Measurements from ENCODE around the gene FBXO31.

FBXO31 gene

GRCh38 chr16:87339086-87339723 is 44.4 kb downstream of the FBXO31 start:
- no peak for DNase-seq

GRCh38 chr16:87338155-87338765 is 45.3 kb downstream of the FBXO31 start:
- DNase-seq, result no peak

GRCh38 chr16:87337262-87337771 is 46.3 kb downstream of the FBXO31 start:
- DNase-seq, result no peak

- DNase-seq, result no peak
Measured at GRCh38 chr16:87336434-87337240, 46.9 kb downstream of the FBXO31 start.

GRCh38 chr16:87335625-87336433 is 47.7 kb downstream of the FBXO31 start:
- no peak for DNase-seq

- DNase-seq, result no peak
Measured at GRCh38 chr16:87334651-87335624, 48.6 kb downstream of the FBXO31 start.

GRCh38 chr16:87333581-87334331 is 49.8 kb downstream of the FBXO31 start:
- no peak for DNase-seq

- DNase-seq, result no peak
Measured at GRCh38 chr16:87333101-87333500, 50.5 kb downstream of the FBXO31 start.

- DNase-seq, result no peak
Measured at GRCh38 chr16:87332150-87332549, 51.4 kb downstream of the FBXO31 start.

GRCh38 chr16:87331241-87331801 is 52.3 kb downstream of the FBXO31 start:
- DNase-seq, result no peak

- no peak for DNase-seq
Measured at GRCh38 chr16:87330646-87331045, 52.9 kb downstream of the FBXO31 start.

- DNase-seq, result no peak
Measured at GRCh38 chr16:87330257-87330624, 53.3 kb downstream of the FBXO31 start.

- DNase-seq, result no peak
Measured at GRCh38 chr16:87329436-87330256, 53.9 kb downstream of the FBXO31 start.

GRCh38 chr16:87328846-87329245 is 54.7 kb downstream of the FBXO31 start:
- DNase-seq, result no peak

- DNase-seq, result no peak
Measured at GRCh38 chr16:87327798-87328495, 55.6 kb downstream of the FBXO31 start.

GRCh38 chr16:87326151-87326571 is 57.4 kb downstream of the FBXO31 start:
- DNase-seq, result no peak

- no peak for DNase-seq
Measured at GRCh38 chr16:87325423-87325858, 58.1 kb downstream of the FBXO31 start.

GRCh38 chr16:87324411-87325275 is 58.9 kb downstream of the FBXO31 start:
- DNase-seq, result no peak

All from NCI-H2107 (cell line).